ENCODE data around the gene GLIPR2.
A peak's percentile ranks its signal among the peaks of the same experiment; 100 is the strongest.
"Not testable (repeated sequence)": the region's sequence is repeated elsewhere in the genome, so short reads cannot be mapped to it uniquely, and the experiment has no call there.

Gene GLIPR2

DNA sequence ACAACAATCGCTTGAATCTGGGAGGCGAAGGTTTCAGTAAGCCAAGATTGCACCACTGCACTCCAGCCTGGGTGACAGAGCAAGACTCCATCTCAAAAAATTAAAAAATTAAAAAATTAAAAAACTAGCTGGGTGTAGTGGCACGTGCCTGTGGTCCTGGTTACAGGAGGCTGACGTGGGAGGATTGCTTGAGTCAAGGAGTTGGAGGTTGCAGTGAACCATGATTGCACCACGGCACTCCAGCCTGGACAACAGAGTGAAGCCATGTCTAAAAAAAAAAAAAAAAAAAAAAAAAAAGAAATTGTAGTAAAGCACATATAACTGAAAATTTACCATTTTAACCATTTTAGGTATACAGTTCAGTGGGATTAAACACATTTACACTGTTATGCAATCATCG is 19.6 kb downstream of the GLIPR2 start:
- no peak for DNase-seq (ENCODE audit: low read depth)
- H3K4me3 ChIP-seq (ENCODE audit: low read depth, low read length) = no peak overlapping the region
- TF ChIP-seq, protein P1, sequence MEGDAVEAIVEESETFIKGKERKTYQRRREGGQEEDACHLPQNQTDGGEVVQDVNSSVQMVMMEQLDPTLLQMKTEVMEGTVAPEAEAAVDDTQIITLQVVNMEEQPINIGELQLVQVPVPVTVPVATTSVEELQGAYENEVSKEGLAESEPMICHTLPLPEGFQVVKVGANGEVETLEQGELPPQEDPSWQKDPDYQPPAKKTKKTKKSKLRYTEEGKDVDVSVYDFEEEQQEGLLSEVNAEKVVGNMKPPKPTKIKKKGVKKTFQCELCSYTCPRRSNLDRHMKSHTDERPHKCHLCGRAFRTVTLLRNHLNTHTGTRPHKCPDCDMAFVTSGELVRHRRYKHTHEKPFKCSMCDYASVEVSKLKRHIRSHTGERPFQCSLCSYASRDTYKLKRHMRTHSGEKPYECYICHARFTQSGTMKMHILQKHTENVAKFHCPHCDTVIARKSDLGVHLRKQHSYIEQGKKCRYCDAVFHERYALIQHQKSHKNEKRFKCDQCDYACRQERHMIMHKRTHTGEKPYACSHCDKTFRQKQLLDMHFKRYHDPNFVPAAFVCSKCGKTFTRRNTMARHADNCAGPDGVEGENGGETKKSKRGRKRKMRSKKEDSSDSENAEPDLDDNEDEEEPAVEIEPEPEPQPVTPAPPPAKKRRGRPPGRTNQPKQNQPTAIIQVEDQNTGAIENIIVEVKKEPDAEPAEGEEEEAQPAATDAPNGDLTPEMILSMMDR (conservative IDR thresholded peaks at IDR 0.05; ENCODE audit: low read depth, low read length) = no peak

DNA sequence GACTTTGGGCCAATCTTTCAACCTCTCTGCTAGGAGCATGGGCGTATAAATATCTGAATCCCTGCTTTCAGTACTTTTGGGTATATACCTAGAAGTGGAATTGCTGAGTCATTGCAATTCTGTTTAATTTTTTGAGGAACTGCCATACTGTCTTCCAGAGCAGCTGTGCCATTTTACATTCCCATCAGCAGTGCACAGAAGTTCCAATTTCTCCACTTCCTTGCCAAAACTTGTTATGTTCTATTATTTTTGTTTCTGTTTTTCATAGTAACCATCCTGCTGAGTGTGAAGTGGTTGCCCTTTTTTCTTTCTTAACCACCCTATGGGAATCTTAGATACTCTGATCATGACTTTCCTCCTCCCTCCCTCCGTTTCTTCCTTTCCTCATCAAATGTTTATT is 21.6 kb downstream of the GLIPR2 start:
- no peak overlapping the region for H3K4me3 ChIP-seq (ENCODE audit: low read depth, low read length)
- TF ChIP-seq, protein P1 (conservative IDR thresholded peaks at IDR 0.05; ENCODE audit: low read depth, low read length) = no peak
- peak; percentile 47 for DNase-seq (ENCODE audit: low read depth)

DNA sequence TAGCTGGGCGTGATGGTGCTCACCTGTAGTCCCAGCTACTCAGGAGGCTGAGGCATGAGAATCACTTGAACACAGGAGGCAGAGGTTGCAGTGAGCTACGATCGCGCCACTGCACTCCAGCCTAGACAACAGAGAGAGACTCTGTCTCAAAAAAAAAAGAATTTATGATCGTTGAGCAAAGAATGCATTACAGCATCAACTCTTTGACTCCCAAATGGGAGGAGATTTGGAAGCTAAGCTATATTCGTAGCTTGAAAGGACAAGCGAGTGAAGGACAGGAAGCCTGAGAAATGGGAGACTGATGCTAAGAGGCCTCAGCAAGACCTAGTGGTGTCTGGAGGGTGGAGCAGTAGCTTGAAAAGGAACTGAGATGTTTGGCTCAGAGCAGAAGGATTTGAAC is 22.4 kb downstream of the GLIPR2 start:
- DNase-seq (ENCODE audit: low read depth) = peak; percentile 15
- TF ChIP-seq, protein P1 (conservative IDR thresholded peaks at IDR 0.05; ENCODE audit: low read depth, low read length) = no peak
- H3K4me3 ChIP-seq (ENCODE audit: low read depth, low read length) = no peak overlapping the region

DNA sequence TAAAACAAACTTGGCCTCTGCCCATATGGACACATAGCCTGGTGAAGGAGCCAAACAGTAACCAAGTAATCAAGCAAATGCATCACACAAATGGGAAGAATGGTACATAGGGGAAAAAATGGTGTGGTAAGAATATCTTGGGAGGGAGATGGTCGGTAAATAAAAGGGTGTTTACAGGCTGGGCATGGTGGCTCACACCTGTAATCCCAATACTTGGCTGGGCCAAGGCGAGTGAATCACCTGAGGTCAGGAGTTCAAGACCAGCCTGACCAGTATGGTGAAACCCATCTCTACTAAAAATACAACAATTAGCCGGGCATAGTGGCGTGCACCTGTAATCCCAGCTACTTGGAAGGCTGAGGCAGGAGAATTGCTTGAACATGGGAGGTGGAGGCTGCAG is 23.0 kb downstream of the GLIPR2 start:
- DNase-seq (ENCODE audit: low read depth); H3K4me3 ChIP-seq (ENCODE audit: low read depth, low read length): not testable (repeated sequence)

GRCh38 chr9:36160126-36160525 is 23.6 kb downstream of the GLIPR2 start:
- not testable (repeated sequence) for DNase-seq (ENCODE audit: low read depth); H3K4me3 ChIP-seq (ENCODE audit: low read depth, low read length)

GRCh38 chr9:36161187-36161586 is 24.7 kb downstream of the GLIPR2 start:
- H3K4me3 ChIP-seq (ENCODE audit: low read depth, low read length) = no peak overlapping the region
- TF ChIP-seq, protein P1 (conservative IDR thresholded peaks at IDR 0.05; ENCODE audit: low read depth, low read length) = no peak
- DNase-seq (ENCODE audit: low read depth) = no peak

DNA sequence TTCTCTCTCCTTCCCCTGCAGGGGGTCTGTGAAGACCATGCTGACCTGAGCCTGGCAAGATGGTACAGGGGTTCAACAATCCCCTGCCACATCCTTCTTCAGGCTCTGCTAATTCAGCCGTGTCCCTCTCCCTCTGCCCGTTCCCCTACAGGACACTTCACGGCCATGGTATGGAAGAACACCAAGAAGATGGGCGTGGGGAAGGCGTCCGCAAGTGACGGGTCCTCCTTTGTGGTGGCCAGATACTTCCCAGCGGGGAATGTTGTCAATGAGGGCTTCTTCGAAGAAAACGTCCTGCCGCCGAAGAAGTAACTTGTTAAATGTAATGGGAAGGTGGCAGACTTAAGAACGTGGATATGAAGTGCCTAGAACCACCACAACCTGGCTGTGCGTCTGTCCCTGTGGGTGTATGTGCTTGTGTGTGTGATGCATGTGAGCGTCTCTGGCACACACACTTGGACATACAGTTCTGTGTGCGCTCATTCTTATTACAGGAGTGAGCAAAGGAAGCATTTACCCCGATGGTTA is 25.7 kb downstream of the GLIPR2 start:
- TF ChIP-seq, protein P1 (conservative IDR thresholded peaks at IDR 0.05; ENCODE audit: low read depth, low read length) = no peak
- no peak overlapping the region for H3K4me3 ChIP-seq (ENCODE audit: low read depth, low read length)

DNA sequence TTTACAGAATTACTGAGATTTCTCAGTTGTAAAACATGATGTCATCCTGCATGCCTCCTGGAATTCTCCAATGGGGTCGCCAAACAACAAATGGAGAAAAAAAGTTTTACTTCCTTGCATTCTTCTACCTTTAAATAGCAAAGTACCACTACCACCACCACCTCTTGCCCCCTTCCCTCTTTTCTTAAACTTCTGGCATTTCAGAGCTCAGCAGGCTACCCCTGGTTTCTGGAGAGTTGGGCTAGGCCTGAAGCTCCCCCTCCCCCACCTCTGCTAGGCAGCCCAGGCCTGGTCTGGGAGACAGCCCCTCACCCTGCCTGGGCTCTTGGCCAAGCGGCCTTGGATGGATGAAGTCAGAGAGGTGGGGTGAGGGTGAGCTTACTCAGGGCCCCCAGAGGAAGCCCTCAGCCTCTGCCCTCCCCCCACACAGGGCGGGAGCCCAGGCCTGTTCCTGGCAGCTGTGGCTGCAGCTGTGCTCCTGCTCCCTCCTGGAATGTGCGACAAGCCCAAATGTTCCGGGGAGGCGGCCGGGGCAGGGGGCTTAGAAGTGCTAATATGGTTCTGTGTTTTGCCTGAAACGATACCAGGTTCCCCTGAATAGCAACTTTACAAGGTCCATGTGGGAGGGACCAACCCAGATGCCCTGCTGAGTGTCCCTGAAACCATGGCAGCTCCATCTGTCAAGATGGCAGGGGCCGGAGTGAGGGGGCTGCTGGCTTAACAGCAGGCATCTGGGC is 26.7 kb downstream of the GLIPR2 start:
- no peak overlapping the region for H3K4me3 ChIP-seq (ENCODE audit: low read depth, low read length)
- peak; percentile 86 for DNase-seq (ENCODE audit: low read depth)
- TF ChIP-seq, protein P1 (conservative IDR thresholded peaks at IDR 0.05; ENCODE audit: low read depth, low read length) = no peak

More for the DNA sequence above, 25.7 kb downstream of the GLIPR2 start:
- no peak for DNase-seq (ENCODE audit: low read depth)
